ENCODE results near the gene ATG16L1. TPM values are rescaled to one million over a fixed set of nuclear protein-coding genes. Genes with fewer than 3 reads are reported as not detected.

ATG16L1 gene
- total RNA-seq, 1 donor from 2014 or later, result 23.5 TPM

DNA sequence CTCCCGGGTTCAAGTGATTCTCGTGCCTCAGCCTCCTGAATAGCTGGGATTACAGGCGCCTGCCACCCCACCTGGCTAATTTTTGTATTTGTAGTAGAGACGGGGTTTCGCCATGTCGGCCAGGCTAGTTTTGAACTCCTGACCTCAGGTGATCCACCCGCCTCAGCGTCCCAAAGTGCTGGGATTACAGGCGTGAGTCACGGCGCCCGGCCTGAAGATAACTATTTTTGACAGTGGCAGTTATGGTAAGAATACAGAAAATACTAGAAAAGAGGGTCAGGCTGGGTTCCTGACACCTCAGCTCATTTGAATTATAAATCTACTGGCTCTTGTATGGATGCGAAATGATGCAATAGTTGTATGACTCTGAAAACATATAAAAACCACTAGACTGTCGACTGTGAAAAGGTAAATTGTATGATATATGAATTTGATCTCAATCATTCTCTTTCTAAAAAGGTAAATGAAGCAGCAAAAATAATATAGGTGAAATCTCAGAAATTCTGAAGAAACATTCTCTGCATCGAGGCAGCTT is 91.8 kb downstream of the ATG16L1 start:
- no peak for TF ChIP-seq CTCF (IDR thresholded peaks at IDR 0.05; ENCODE audit: unreplicated experiment)

More for the DNA sequence above, 91.8 kb downstream of the ATG16L1 start:
- DNase-seq (ENCODE audit: low spot score in 2 of 2, unreplicated experiment in 2 of 2), result no peak
- no peaks in the 10 kb centered on the region for H3K4me1 Mint-ChIP-seq
- H3K27me3 Mint-ChIP-seq (ENCODE audit: low read depth), result peaks cover 23% of the 10 kb centered on the region
- no peak overlapping the region for H3K4me3 Mint-ChIP-seq
- peaks cover 4% of the 10 kb centered on the region for H3K9me3 Mint-ChIP-seq
- no peak overlapping the region for H3K27ac Mint-ChIP-seq
- H3K36me3 Mint-ChIP-seq, result no peaks in the 10 kb centered on the region

Other genes starting within 250 kb of the ATG16L1 start
- 0.51 to 1.3 TPM (median 1.3 TPM) in 3 replicates for gene NGEF, start 238.4 kb upstream of the ATG16L1 start, total RNA-seq
- gene NEU2, start 219.0 kb upstream of the ATG16L1 start, total RNA-seq, result not detected in 3 replicates
- 8.9 to 9.4 TPM (median 9.2 TPM) in 3 replicates for gene INPP5D, start 191.3 kb upstream of the ATG16L1 start, total RNA-seq
- not detected in 3 replicates for gene SAG, start 56.1 kb downstream of the ATG16L1 start, total RNA-seq
- 52.8 to 64.5 TPM (median 57.0 TPM) in 3 replicates for gene DGKD, start 102.8 kb downstream of the ATG16L1 start, total RNA-seq

Data from mesothelial cell of epicardium (in vitro differentiated cells).